ENCODE results near the gene ITGA3.
A peak's percentile ranks its signal among the peaks of the same experiment; 100 is the strongest.
"Not testable (repeated sequence)": the region's sequence is repeated elsewhere in the genome, so short reads cannot be mapped to it uniquely, and the experiment has no call there.

Gene ITGA3

GRCh38 chr17:50035421-50035879 is 20.5 kb upstream of the ITGA3 start:
- no peak for DNase-seq

- DNase-seq: no peak
These were observed 20.0 kb upstream of the ITGA3 start for GRCh38 chr17:50035945-50036344.

- DNase-seq: peak; percentile 38 to 46
These were observed 19.3 kb upstream of the ITGA3 start for GRCh38 chr17:50036455-50037261.

GRCh38 chr17:50037321-50038107 is 18.4 kb upstream of the ITGA3 start:
- DNase-seq: no peak

- no peak for DNase-seq
These were observed 16.9 kb upstream of the ITGA3 start for GRCh38 chr17:50039058-50039457.

GRCh38 chr17:50040496-50040895 is 15.4 kb upstream of the ITGA3 start:
- not testable (repeated sequence) for DNase-seq

GRCh38 chr17:50042211-50042610 is 13.7 kb upstream of the ITGA3 start:
- DNase-seq: no peak

- no peak for DNase-seq
These were observed 12.4 kb upstream of the ITGA3 start for GRCh38 chr17:50043290-50044148.

- no peak for DNase-seq
These were observed 11.4 kb upstream of the ITGA3 start for GRCh38 chr17:50044483-50044882.

- DNase-seq: no peak
These were observed 10.8 kb upstream of the ITGA3 start for GRCh38 chr17:50045154-50045553.

- no peak for DNase-seq
These were observed 9.7 kb upstream of the ITGA3 start for GRCh38 chr17:50046179-50046578.

- no peak for DNase-seq
These were observed 9.2 kb upstream of the ITGA3 start for GRCh38 chr17:50046667-50047066.

GRCh38 chr17:50047083-50047482 is 8.8 kb upstream of the ITGA3 start:
- DNase-seq: no peak

- DNase-seq: no peak
These were observed 8.3 kb upstream of the ITGA3 start for GRCh38 chr17:50047488-50048126.

- DNase-seq: no peak
These were observed 7.7 kb upstream of the ITGA3 start for GRCh38 chr17:50048146-50048720.

- no peak for DNase-seq
These were observed 6.9 kb upstream of the ITGA3 start for GRCh38 chr17:50048988-50049387.

- no peak for DNase-seq
These were observed 6.3 kb upstream of the ITGA3 start for GRCh38 chr17:50049636-50050035.

- DNase-seq: no peak
These were observed 5.4 kb upstream of the ITGA3 start for GRCh38 chr17:50050431-50051032.

- no peak for DNase-seq
These were observed 4.8 kb upstream of the ITGA3 start for GRCh38 chr17:50051082-50051576.

GRCh38 chr17:50051606-50052005 is 4.3 kb upstream of the ITGA3 start:
- DNase-seq: no peak

- DNase-seq: peak; percentile 55 to 79
These were observed 3.6 kb upstream of the ITGA3 start for GRCh38 chr17:50052241-50052796.
